Activated gamma-delta T cell (primary cell): ENCODE results near the gene HERC4.
A peak's percentile ranks its signal among the peaks of the same experiment; 100 is the strongest.

Experiments
- DNase-seq: peaks from one replicate; lab custom pipeline; 2025; lab: John Stamatoyannopoulos, UW

HERC4 gene

GRCh38 chr10:67965456-67965855, 109.6 kb downstream of the HERC4 start:
- DNase-seq: no peak

- no peak for DNase-seq
These were observed 115.1 kb downstream of the HERC4 start for GRCh38 chr10:67959839-67960476.

- no peak for DNase-seq
These were observed 119.5 kb downstream of the HERC4 start for GRCh38 chr10:67955614-67956013.

GRCh38 chr10:67943917-67944316, 131.2 kb downstream of the HERC4 start:
- DNase-seq: no peak

GRCh38 chr10:67936416-67936815, 138.7 kb downstream of the HERC4 start:
- DNase-seq: no peak

GRCh38 chr10:67935223-67935622, 139.9 kb downstream of the HERC4 start:
- DNase-seq: no peak

- no peak for DNase-seq
These were observed 140.7 kb downstream of the HERC4 start for GRCh38 chr10:67934336-67934735.

- no peak for DNase-seq
These were observed 141.9 kb downstream of the HERC4 start for GRCh38 chr10:67933199-67933598.

GRCh38 chr10:67926951-67927350, 148.1 kb downstream of the HERC4 start:
- no peak for DNase-seq

GRCh38 chr10:67925449-67926005, 149.6 kb downstream of the HERC4 start:
- no peak for DNase-seq

GRCh38 chr10:67924136-67924535, 150.9 kb downstream of the HERC4 start:
- DNase-seq: no peak

GRCh38 chr10:67923551-67923950, 151.5 kb downstream of the HERC4 start:
- DNase-seq: no peak

- DNase-seq: no peak
These were observed 154.0 kb downstream of the HERC4 start for GRCh38 chr10:67921065-67921464.

- DNase-seq: no peak
These were observed 157.4 kb downstream of the HERC4 start for GRCh38 chr10:67917679-67918078.

GRCh38 chr10:67917169-67917568, 157.9 kb downstream of the HERC4 start:
- no peak for DNase-seq

GRCh38 chr10:67914777-67915340, 160.2 kb downstream of the HERC4 start:
- DNase-seq: no peak

- DNase-seq: no peak
These were observed 162.6 kb downstream of the HERC4 start for GRCh38 chr10:67912331-67912946.

- DNase-seq: no peak
These were observed 171.5 kb downstream of the HERC4 start for GRCh38 chr10:67903581-67903980.

- no peak for DNase-seq
These were observed 181.4 kb downstream of the HERC4 start for GRCh38 chr10:67893637-67894036.

GRCh38 chr10:67884842-67885670, 190.0 kb downstream of the HERC4 start:
- peak; percentile 75 for DNase-seq

GRCh38 chr10:67884313-67884841, 190.7 kb downstream of the HERC4 start, which contains the start of gene SIRT1:
Gene SIRT1, plus strand, starts transcription at chr10:67884656. Its CDS starts 66 bp downstream, at chr10:67884722.
- DNase-seq: peak; percentile 89
